COLO668 (cell line): ENCODE measurements around the gene ZNF765.
A peak's percentile ranks its signal among the peaks of the same experiment; 100 is the strongest.
"Not testable (repeated sequence)": the region's sequence is repeated elsewhere in the genome, so short reads cannot be mapped to it uniquely, and the experiment has no call there.

Source experiments
- DNase-seq: peaks from one replicate; lab custom pipeline; 2025; ENCODE audit not compliant: unreplicated experiment; lab: John Stamatoyannopoulos, UW

ZNF765 gene

GRCh38 chr19:53420520-53421315 lies 25.8 kb downstream of the ZNF765 start:
- DNase-seq = peak; percentile 1

- no peak for DNase-seq
Observed at GRCh38 chr19:53422551-53422950, 27.6 kb downstream of the ZNF765 start.

GRCh38 chr19:53423074-53423473 lies 28.1 kb downstream of the ZNF765 start:
- DNase-seq = not testable (repeated sequence)

GRCh38 chr19:53423680-53424079 lies 28.7 kb downstream of the ZNF765 start:
- peak; percentile 0 for DNase-seq

GRCh38 chr19:53424968-53425597 lies 30.1 kb downstream of the ZNF765 start:
- peak; percentile 62 for DNase-seq

GRCh38 chr19:53431399-53432087 lies 36.6 kb downstream of the ZNF765 start, which contains the start of gene ZNF761:
Gene ZNF761, plus strand, starts transcription at chr19:53431984. Its CDS starts 15,285 bp downstream, at chr19:53447269.
- peak; percentile 97 for DNase-seq

GRCh38 chr19:53432088-53432661 lies 37.2 kb downstream of the ZNF765 start:
- peak; percentile 24 for DNase-seq

GRCh38 chr19:53443809-53444208 lies 48.9 kb downstream of the ZNF765 start:
- DNase-seq = not testable (repeated sequence)

GRCh38 chr19:53447196-53447595 lies 52.2 kb downstream of the ZNF765 start:
- DNase-seq = not testable (repeated sequence)

- no peak for DNase-seq
Observed at GRCh38 chr19:53455828-53456227, 60.9 kb downstream of the ZNF765 start.

- DNase-seq = not testable (repeated sequence)
Observed at GRCh38 chr19:53460131-53460721, 65.3 kb downstream of the ZNF765 start.

GRCh38 chr19:53461866-53462265 lies 66.9 kb downstream of the ZNF765 start:
- no peak for DNase-seq

- DNase-seq = peak; percentile 14
Observed at GRCh38 chr19:53462861-53463260, 67.9 kb downstream of the ZNF765 start.

- DNase-seq = peak; percentile 23
Observed at GRCh38 chr19:53463263-53463662, 68.3 kb downstream of the ZNF765 start.

- DNase-seq = peak; percentile 42
Observed at GRCh38 chr19:53466726-53467484, 72.0 kb downstream of the ZNF765 start.

- peak; percentile 93 for DNase-seq
Observed at GRCh38 chr19:53467485-53468262, 72.7 kb downstream of the ZNF765 start, which contains the start of gene ZNF813. Gene ZNF813, plus strand, starts transcription at chr19:53467733. Its CDS starts 16,090 bp downstream, at chr19:53483823.

- not testable (repeated sequence) for DNase-seq
Observed at GRCh38 chr19:53468628-53469027, 73.7 kb downstream of the ZNF765 start.

- DNase-seq = no peak
Observed at GRCh38 chr19:53471916-53472315, 77.0 kb downstream of the ZNF765 start.

GRCh38 chr19:53474832-53475231 lies 79.9 kb downstream of the ZNF765 start:
- DNase-seq = not testable (repeated sequence)
